HepG2 (cell line): ENCODE measurements around the gene CPSF7. TPM values are rescaled to one million over a fixed set of nuclear protein-coding genes. Genes with fewer than 3 reads are reported as not detected.
A peak's percentile ranks its signal among the peaks of the same experiment; 100 is the strongest.

Experiments used
- ASH2L ChIP-seq: fragments of 300-600, 200-600 bp; sonication (generic); IDR thresholded peaks from 2 replicates; pipeline ENCODE4 v1.7.0; 2017; ENCODE audit warnings: low read depth, mild to moderate bottlenecking, moderate library complexity, mixed read lengths, low read length; ENCODE audit not compliant: insufficient read length
- E2F5 ChIP-seq: sonication (generic); formaldehyde crosslinking; conservative IDR thresholded peaks from 2 replicates; pipeline ENCODE4 v1.4.0; 2020; ENCODE audit warnings: missing genetic modification reagents
- EED ChIP-seq: sonication (generic); formaldehyde crosslinking; IDR thresholded peaks from 2 replicates; pipeline ENCODE4 v1.5.0; 2020; ENCODE audit warnings: mild to moderate bottlenecking, missing genetic modification reagents
- HINFP ChIP-seq: sonication (generic); formaldehyde crosslinking; IDR thresholded peaks from 2 replicates; pipeline ENCODE4 v1.4.0; 2020; ENCODE audit warnings: low read depth, mild to moderate bottlenecking, missing genetic modification reagents
- KDM2A ChIP-seq: sonication (generic); formaldehyde crosslinking; IDR thresholded peaks from 2 replicates; pipeline ENCODE4 v1.4.0; 2020; ENCODE audit warnings: low read depth, missing genetic modification reagents, borderline replicate concordance
- MXD4 ChIP-seq: IDR thresholded peaks from 2 replicates; pipeline ENCODE4 v1.6.1; 2016; ENCODE audit warnings: mild to moderate bottlenecking, missing biosample characterization, missing genetic modification reagents
- NAIF1 ChIP-seq: sonication (generic); formaldehyde crosslinking; IDR thresholded peaks from 2 replicates; pipeline ENCODE4 v1.5.0; 2020; ENCODE audit warnings: mild to moderate bottlenecking, missing genetic modification reagents, borderline replicate concordance
- NFAT5 ChIP-seq: sonication (generic); formaldehyde crosslinking; IDR thresholded peaks from 2 replicates; pipeline ENCODE4 v1.4.0; 2020; ENCODE audit warnings: missing genetic modification reagents
- RFX1 ChIP-seq: fragments of 450-650 bp; IDR thresholded peaks from 2 replicates; pipeline ENCODE4 v1.6.1; 2017
- ZNF160 ChIP-seq: sonication (generic); formaldehyde crosslinking; IDR thresholded peaks from 2 replicates; pipeline ENCODE4 v1.8.0; 2022; ENCODE audit warnings: mild to moderate bottlenecking, inconsistent platforms, missing genetic modification reagents
- ZNF3 ChIP-seq: IDR thresholded peaks from 2 replicates; pipeline ENCODE4 v1.7.0; 2017; ENCODE audit warnings: inconsistent platforms
- ZZZ3 ChIP-seq: sonication (generic); formaldehyde crosslinking; IDR thresholded peaks from 2 replicates; pipeline ENCODE4 v1.4.0; 2020; ENCODE audit warnings: missing genetic modification reagents, mild to moderate bottlenecking, borderline replicate concordance
- polyA plus RNA-seq, 8 experiments: library from polyadenylated mRNA; depleted of rRNA in 3 of 8; stranded (reverse) in 7 of 8; unstranded in 1 of 8; fragments of >200 nt; fragmentation: Illumina TruSeq in 4 of 8; extraction: Trizol in 4 of 8; gene quantifications; 2 replicates each; pipeline versions ENCODE4 v1.2.1 to v1.2.3, GENCODE V29; 2011 to 2016; ENCODE audit warnings: low read depth in 4 of 8, missing spikeins in 1 of 8, mixed read lengths in 1 of 8; ENCODE audit not compliant: insufficient read depth in 1 of 8
- total RNA-seq, 5 experiments: library from RNA; depleted of rRNA; stranded (reverse); fragments of >200 nt; fragmentation: Illumina TruSeq; extraction: Trizol; gene quantifications; 2 replicates each; pipeline ENCODE4 v1.2.3, GENCODE V29; 2016; ENCODE audit warnings: low read depth in 1 of 5
- TF ChIP-seq, protein P1 (sequence below): sonication (generic); formaldehyde crosslinking; IDR thresholded peaks from 2 replicates; pipeline ENCODE4 v1.9.0; 2021; ENCODE audit warnings: mild to moderate bottlenecking, missing genetic modification reagents

The CPSF7 gene
- total and polyA plus RNA-seq, 2 of the 13 experiments (the other 11 are each of a cell fraction or from before 2014, with no cell fraction given), result 34.1 to 36.8 TPM

GRCh38 chr11:61361741-61362541 lies 67.8 kb downstream of the CPSF7 start, which contains the start of the genes CYB561A3 and TMEM138 (continued):
- TF ChIP-seq NFAT5 (CRISPR knock-in tag) (0 out of 2 replicates have a peak, but pooled peaks have one; percentile 23), KDM2A (CRISPR knock-in tag) (peak; percentile 72; the same call in 1 of the 2 replicates), RFX1 (no peak), EED (CRISPR knock-in tag) (no peak), NAIF1 (peak; percentile 58; the same call in 1 of the 2 replicates), MXD4 (CRISPR knock-in tag) (peak; percentile 71), HINFP (CRISPR knock-in tag) (peak; percentile 62; the same call in 1 of the 2 replicates), ZNF160 (CRISPR knock-in tag) (peak; percentile 68; the same call in 1 of the 2 replicates), ASH2L (peak; percentile 79), ZNF3 (CRISPR knock-in tag) (no peak), E2F5 (peak; percentile 4; the same call in 1 of the 2 replicates), ZZZ3 (CRISPR knock-in tag) (peak; percentile 87; the same call in 1 of the 2 replicates)
- TF ChIP-seq, protein P1, sequence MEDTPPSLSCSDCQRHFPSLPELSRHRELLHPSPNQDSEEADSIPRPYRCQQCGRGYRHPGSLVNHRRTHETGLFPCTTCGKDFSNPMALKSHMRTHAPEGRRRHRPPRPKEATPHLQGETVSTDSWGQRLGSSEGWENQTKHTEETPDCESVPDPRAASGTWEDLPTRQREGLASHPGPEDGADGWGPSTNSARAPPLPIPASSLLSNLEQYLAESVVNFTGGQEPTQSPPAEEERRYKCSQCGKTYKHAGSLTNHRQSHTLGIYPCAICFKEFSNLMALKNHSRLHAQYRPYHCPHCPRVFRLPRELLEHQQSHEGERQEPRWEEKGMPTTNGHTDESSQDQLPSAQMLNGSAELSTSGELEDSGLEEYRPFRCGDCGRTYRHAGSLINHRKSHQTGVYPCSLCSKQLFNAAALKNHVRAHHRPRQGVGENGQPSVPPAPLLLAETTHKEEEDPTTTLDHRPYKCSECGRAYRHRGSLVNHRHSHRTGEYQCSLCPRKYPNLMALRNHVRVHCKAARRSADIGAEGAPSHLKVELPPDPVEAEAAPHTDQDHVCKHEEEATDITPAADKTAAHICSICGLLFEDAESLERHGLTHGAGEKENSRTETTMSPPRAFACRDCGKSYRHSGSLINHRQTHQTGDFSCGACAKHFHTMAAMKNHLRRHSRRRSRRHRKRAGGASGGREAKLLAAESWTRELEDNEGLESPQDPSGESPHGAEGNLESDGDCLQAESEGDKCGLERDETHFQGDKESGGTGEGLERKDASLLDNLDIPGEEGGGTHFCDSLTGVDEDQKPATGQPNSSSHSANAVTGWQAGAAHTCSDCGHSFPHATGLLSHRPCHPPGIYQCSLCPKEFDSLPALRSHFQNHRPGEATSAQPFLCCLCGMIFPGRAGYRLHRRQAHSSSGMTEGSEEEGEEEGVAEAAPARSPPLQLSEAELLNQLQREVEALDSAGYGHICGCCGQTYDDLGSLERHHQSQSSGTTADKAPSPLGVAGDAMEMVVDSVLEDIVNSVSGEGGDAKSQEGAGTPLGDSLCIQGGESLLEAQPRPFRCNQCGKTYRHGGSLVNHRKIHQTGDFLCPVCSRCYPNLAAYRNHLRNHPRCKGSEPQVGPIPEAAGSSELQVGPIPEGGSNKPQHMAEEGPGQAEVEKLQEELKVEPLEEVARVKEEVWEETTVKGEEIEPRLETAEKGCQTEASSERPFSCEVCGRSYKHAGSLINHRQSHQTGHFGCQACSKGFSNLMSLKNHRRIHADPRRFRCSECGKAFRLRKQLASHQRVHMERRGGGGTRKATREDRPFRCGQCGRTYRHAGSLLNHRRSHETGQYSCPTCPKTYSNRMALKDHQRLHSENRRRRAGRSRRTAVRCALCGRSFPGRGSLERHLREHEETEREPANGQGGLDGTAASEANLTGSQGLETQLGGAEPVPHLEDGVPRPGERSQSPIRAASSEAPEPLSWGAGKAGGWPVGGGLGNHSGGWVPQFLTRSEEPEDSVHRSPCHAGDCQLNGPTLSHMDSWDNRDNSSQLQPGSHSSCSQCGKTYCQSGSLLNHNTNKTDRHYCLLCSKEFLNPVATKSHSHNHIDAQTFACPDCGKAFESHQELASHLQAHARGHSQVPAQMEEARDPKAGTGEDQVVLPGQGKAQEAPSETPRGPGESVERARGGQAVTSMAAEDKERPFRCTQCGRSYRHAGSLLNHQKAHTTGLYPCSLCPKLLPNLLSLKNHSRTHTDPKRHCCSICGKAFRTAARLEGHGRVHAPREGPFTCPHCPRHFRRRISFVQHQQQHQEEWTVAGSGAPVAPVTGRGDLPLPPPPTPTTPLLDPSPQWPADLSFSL (CRISPR knock-in tag), result no peak
